Fibroblast of lung (primary cell): Measurements from ENCODE around the gene THRB.

Source experiments
- EZH2 ChIP-seq: IDR thresholded peaks from 2 replicates; pipeline ENCODE4 v1.5.1; 2012; ENCODE audit warnings: low read length, control low read depth, mild to moderate bottlenecking; ENCODE audit errors: missing control alignments
- TF ChIP-seq, protein P1 (sequence below), 2 donors: IDR thresholded peaks in 1 of 2; conservative IDR thresholded peaks in 1 of 2; 1 replicate in 1 of 2; 2 replicates in 1 of 2; pipeline ENCODE4 v1.5.1; 2011 to 2012; ENCODE audit warnings: low read length in 2 of 2, control low read depth in 1 of 2, inconsistent platforms in 1 of 2, low read depth in 1 of 2, mild to moderate bottlenecking in 1 of 2

DNA sequence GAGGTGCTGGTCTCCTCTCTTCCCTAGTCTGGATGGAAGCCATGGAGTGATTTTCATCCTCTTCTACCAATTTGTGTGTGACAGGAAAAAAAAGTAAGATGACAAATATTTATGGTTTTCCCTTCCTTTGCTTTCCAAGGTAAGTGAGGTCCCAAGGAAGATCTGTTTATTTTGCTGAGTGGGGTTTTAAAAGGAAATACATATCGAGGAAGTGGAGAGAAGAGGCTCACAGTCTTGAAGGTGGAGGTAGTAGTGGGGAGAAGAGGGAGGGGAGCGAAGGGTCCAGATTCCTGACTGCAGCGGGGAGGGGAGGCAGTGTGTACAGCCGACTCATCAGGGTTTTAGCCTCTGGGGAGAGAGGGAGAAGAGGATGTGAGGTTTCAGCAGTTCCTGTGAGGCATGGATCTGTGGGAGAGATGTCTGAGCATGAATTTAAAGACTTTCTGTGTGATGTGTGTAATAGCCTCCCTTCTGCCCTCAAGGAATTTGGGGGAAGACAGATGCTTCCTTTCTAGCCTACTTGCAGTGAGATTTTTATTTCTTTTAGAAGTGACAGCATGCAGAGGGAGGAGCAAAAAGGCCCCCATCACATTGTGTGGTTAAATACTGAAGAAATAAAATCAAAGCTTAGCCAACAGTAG, 272.4 kb downstream of the THRB start:
- TF ChIP-seq, protein P1, sequence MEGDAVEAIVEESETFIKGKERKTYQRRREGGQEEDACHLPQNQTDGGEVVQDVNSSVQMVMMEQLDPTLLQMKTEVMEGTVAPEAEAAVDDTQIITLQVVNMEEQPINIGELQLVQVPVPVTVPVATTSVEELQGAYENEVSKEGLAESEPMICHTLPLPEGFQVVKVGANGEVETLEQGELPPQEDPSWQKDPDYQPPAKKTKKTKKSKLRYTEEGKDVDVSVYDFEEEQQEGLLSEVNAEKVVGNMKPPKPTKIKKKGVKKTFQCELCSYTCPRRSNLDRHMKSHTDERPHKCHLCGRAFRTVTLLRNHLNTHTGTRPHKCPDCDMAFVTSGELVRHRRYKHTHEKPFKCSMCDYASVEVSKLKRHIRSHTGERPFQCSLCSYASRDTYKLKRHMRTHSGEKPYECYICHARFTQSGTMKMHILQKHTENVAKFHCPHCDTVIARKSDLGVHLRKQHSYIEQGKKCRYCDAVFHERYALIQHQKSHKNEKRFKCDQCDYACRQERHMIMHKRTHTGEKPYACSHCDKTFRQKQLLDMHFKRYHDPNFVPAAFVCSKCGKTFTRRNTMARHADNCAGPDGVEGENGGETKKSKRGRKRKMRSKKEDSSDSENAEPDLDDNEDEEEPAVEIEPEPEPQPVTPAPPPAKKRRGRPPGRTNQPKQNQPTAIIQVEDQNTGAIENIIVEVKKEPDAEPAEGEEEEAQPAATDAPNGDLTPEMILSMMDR (conservative IDR thresholded peaks at IDR 0.05 in 1 of 2, IDR thresholded peaks at IDR 0.05 in 1 of 2; ENCODE audit: low read depth in 1 of 2, low read length in 2 of 2), result no peak
- TF ChIP-seq EZH2, result no peak
